ENCODE results near the gene XPA. TPM values are rescaled to one million over a fixed set of nuclear protein-coding genes. Genes with fewer than 3 reads are reported as not detected.

Gene XPA
- total RNA-seq, 1 experiment from 2014 or later: 3.0 TPM

DNA sequence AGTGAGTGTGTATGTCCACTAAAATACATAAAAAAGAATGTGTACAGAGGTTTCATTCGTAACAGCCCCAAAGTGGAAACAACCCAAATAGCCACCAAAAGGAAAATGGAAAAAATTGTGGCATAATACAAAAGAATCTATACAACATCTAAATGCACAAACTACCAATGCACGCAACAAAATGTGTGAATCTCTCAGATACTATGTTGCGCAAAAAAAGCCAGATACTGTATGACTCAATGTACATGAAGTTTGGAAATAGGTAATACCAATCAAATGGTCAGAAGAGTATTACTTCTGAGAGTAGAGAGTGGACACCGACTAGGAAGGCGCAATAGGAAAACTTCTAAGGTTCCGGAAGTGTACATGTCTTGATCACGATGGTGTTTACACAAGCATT, 2.4 kb downstream of the XPA start (continued):
- TF ChIP-seq, protein P1, sequence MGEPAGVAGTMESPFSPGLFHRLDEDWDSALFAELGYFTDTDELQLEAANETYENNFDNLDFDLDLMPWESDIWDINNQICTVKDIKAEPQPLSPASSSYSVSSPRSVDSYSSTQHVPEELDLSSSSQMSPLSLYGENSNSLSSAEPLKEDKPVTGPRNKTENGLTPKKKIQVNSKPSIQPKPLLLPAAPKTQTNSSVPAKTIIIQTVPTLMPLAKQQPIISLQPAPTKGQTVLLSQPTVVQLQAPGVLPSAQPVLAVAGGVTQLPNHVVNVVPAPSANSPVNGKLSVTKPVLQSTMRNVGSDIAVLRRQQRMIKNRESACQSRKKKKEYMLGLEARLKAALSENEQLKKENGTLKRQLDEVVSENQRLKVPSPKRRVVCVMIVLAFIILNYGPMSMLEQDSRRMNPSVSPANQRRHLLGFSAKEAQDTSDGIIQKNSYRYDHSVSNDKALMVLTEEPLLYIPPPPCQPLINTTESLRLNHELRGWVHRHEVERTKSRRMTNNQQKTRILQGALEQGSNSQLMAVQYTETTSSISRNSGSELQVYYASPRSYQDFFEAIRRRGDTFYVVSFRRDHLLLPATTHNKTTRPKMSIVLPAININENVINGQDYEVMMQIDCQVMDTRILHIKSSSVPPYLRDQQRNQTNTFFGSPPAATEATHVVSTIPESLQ (CRISPR knock-in tag; IDR thresholded peaks at IDR 0.05): no peak
- TF ChIP-seq ZNF317 (CRISPR knock-in tag; IDR thresholded peaks at IDR 0.05; ENCODE audit: borderline replicate concordance, low read depth): no peak
- no peak for TF ChIP-seq TEAD4 (CRISPR knock-in tag; IDR thresholded peaks at IDR 0.05)
- TF ChIP-seq, protein P2, sequence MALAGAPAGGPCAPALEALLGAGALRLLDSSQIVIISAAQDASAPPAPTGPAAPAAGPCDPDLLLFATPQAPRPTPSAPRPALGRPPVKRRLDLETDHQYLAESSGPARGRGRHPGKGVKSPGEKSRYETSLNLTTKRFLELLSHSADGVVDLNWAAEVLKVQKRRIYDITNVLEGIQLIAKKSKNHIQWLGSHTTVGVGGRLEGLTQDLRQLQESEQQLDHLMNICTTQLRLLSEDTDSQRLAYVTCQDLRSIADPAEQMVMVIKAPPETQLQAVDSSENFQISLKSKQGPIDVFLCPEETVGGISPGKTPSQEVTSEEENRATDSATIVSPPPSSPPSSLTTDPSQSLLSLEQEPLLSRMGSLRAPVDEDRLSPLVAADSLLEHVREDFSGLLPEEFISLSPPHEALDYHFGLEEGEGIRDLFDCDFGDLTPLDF (CRISPR knock-in tag; IDR thresholded peaks at IDR 0.05): no peak

DNA sequence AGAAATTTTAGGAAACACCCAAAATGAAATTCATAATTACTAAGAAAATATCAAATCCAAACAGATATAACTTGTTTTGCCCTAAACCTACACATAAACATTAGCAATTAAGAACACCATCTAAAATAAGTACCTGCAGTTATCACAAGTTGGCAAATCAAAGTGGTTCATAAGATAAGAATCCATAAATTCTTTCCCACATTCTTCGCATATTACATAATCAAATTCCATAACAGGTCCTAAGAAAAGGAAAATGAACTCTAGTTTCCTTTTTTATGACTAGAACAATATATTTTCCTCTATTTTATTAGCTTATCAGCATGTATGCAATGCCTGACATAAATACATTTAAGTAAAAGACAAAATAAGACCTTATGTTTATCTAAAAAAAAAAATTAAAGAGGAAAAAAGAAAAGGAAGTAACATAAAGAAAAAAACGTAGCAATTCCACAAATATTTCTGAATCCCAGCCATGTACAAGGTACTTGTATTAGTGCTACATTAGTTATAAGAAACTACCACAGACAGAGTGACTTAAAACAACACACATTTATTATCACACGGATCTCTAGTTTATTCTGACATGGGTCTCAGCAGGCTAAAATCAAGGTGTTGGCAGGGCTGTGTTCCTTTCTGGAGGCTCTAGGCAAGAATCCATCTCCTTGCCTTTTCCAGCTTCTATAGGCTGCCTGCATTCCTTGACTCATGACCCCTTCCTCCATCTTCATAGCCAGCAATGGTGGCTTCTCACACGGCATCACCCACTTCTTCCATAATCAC, 7.5 kb downstream of the XPA start:
- DNase-seq (ENCODE audit: low spot score): no peak
- Mint-ChIP-seq H3K9me3 (no peaks in the 10 kb centered on the region), H3K36me3 (no peaks in the 10 kb centered on the region), H3K4me3 (no peak overlapping the region), H3K27ac (no peak overlapping the region), H3K4me1 (no peaks in the 10 kb centered on the region), H3K27me3 (ENCODE audit: low read depth) (no peaks in the 10 kb centered on the region)
- no peak for TF ChIP-seq MYBL2 (CRISPR knock-in tag; IDR thresholded peaks at IDR 0.05)
- no peak for TF ChIP-seq RORB (CRISPR knock-in tag; IDR thresholded peaks at IDR 0.05)
- no peak for TF ChIP-seq FOXK1 (CRISPR knock-in tag; IDR thresholded peaks at IDR 0.05)
- TF ChIP-seq, protein P3, sequence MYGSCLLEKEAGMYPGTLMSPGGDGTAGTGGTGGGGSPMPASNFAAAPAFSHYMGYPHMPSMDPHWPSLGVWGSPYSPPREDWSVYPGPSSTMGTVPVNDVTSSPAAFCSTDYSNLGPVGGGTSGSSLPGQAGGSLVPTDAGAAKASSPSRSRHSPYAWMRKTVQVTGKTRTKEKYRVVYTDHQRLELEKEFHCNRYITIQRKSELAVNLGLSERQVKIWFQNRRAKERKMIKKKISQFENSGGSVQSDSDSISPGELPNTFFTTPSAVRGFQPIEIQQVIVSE (CRISPR knock-in tag; IDR thresholded peaks at IDR 0.05; ENCODE audit: borderline replicate concordance): no peak
- no peak for TF ChIP-seq SMAD3 (CRISPR knock-in tag; IDR thresholded peaks at IDR 0.05; ENCODE audit: borderline replicate concordance)
- no peak for TF ChIP-seq GTF2I (CRISPR knock-in tag; conservative IDR thresholded peaks at IDR 0.05)
- TF ChIP-seq TEAD4 (CRISPR knock-in tag; IDR thresholded peaks at IDR 0.05): no peak
- TF ChIP-seq, protein P4, sequence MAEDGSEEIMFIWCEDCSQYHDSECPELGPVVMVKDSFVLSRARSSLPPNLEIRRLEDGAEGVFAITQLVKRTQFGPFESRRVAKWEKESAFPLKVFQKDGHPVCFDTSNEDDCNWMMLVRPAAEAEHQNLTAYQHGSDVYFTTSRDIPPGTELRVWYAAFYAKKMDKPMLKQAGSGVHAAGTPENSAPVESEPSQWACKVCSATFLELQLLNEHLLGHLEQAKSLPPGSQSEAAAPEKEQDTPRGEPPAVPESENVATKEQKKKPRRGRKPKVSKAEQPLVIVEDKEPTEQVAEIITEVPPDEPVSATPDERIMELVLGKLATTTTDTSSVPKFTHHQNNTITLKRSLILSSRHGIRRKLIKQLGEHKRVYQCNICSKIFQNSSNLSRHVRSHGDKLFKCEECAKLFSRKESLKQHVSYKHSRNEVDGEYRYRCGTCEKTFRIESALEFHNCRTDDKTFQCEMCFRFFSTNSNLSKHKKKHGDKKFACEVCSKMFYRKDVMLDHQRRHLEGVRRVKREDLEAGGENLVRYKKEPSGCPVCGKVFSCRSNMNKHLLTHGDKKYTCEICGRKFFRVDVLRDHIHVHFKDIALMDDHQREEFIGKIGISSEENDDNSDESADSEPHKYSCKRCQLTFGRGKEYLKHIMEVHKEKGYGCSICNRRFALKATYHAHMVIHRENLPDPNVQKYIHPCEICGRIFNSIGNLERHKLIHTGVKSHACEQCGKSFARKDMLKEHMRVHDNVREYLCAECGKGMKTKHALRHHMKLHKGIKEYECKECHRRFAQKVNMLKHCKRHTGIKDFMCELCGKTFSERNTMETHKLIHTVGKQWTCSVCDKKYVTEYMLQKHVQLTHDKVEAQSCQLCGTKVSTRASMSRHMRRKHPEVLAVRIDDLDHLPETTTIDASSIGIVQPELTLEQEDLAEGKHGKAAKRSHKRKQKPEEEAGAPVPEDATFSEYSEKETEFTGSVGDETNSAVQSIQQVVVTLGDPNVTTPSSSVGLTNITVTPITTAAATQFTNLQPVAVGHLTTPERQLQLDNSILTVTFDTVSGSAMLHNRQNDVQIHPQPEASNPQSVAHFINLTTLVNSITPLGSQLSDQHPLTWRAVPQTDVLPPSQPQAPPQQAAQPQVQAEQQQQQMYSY (CRISPR knock-in tag; IDR thresholded peaks at IDR 0.05): no peak
- TF ChIP-seq TCF7 (CRISPR knock-in tag; IDR thresholded peaks at IDR 0.05; ENCODE audit: low read depth): no peak
- TF ChIP-seq GABPB1 (CRISPR knock-in tag; IDR thresholded peaks at IDR 0.05): no peak
- TF ChIP-seq, protein P1 (CRISPR knock-in tag; IDR thresholded peaks at IDR 0.05): no peak
- TF ChIP-seq, protein P5, sequence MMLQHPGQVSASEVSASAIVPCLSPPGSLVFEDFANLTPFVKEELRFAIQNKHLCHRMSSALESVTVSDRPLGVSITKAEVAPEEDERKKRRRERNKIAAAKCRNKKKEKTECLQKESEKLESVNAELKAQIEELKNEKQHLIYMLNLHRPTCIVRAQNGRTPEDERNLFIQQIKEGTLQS (CRISPR knock-in tag; conservative IDR thresholded peaks at IDR 0.05): no peak
- TF ChIP-seq JUN (CRISPR knock-in tag; IDR thresholded peaks at IDR 0.05): no peak
- no peak for TF ChIP-seq ZNF232 (CRISPR knock-in tag; IDR thresholded peaks at IDR 0.05)
- no peak for TF ChIP-seq FOXP1 (CRISPR knock-in tag; IDR thresholded peaks at IDR 0.05; ENCODE audit: borderline replicate concordance)
- TF ChIP-seq ZBTB21 (CRISPR knock-in tag; IDR thresholded peaks at IDR 0.05; ENCODE audit: borderline replicate concordance): no peak
- TF ChIP-seq NFATC4 (CRISPR knock-in tag; IDR thresholded peaks at IDR 0.05): no peak
- TF ChIP-seq, protein P6, sequence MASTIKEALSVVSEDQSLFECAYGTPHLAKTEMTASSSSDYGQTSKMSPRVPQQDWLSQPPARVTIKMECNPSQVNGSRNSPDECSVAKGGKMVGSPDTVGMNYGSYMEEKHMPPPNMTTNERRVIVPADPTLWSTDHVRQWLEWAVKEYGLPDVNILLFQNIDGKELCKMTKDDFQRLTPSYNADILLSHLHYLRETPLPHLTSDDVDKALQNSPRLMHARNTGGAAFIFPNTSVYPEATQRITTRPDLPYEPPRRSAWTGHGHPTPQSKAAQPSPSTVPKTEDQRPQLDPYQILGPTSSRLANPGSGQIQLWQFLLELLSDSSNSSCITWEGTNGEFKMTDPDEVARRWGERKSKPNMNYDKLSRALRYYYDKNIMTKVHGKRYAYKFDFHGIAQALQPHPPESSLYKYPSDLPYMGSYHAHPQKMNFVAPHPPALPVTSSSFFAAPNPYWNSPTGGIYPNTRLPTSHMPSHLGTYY (CRISPR knock-in tag; IDR thresholded peaks at IDR 0.05): no peak
- ATAC-seq: no peak
- POLR2A ChIA-PET: no interaction called here
- CTCF ChIA-PET: no interaction called here

Measured in WTC11 (cell line).